DMS79 (cell line): ENCODE results near the gene PLD5.

Experiments
- DNase-seq: peaks from one replicate; lab custom pipeline; 2025; lab: John Stamatoyannopoulos, UW

Gene PLD5

GRCh38 chr1:242524571-242525359, at the start of gene PLD5:
Gene PLD5, minus strand, starts transcription at chr1:242524697.
- no peak for DNase-seq

GRCh38 chr1:242569867-242570266, 45.4 kb upstream of the PLD5 start:
- DNase-seq: no peak

GRCh38 chr1:242568666-242569065, 44.2 kb upstream of the PLD5 start:
- DNase-seq: no peak

- no peak for DNase-seq
Observed at GRCh38 chr1:242567596-242567995, 43.1 kb upstream of the PLD5 start.

- no peak for DNase-seq
Observed at GRCh38 chr1:242556759-242557158, 32.3 kb upstream of the PLD5 start.

GRCh38 chr1:242556276-242556675, 31.8 kb upstream of the PLD5 start:
- no peak for DNase-seq

- no peak for DNase-seq
Observed at GRCh38 chr1:242554577-242554976, 30.1 kb upstream of the PLD5 start.

GRCh38 chr1:242546849-242547729, 22.6 kb upstream of the PLD5 start:
- DNase-seq: no peak

GRCh38 chr1:242546441-242546840, 21.9 kb upstream of the PLD5 start:
- no peak for DNase-seq

- no peak for DNase-seq
Observed at GRCh38 chr1:242544071-242544470, 19.6 kb upstream of the PLD5 start.

- no peak for DNase-seq
Observed at GRCh38 chr1:242542271-242542670, 17.8 kb upstream of the PLD5 start.

- DNase-seq: no peak
Observed at GRCh38 chr1:242535986-242536385, 11.5 kb upstream of the PLD5 start.

GRCh38 chr1:242534753-242535152, 10.3 kb upstream of the PLD5 start:
- DNase-seq: no peak

- DNase-seq: no peak
Observed at GRCh38 chr1:242530761-242531160, 6.3 kb upstream of the PLD5 start.

GRCh38 chr1:242525769-242526168, 1.3 kb upstream of the PLD5 start:
- no peak for DNase-seq

GRCh38 chr1:242525360-242525722, 844 bp upstream of the PLD5 start:
- DNase-seq: no peak

GRCh38 chr1:242523719-242524570, 552 bp downstream of the PLD5 start:
- no peak for DNase-seq

- no peak for DNase-seq
Observed at GRCh38 chr1:242522996-242523718, 1.3 kb downstream of the PLD5 start.

GRCh38 chr1:242522304-242522945, 2.1 kb downstream of the PLD5 start:
- no peak for DNase-seq

- no peak for DNase-seq
Observed at GRCh38 chr1:242515555-242515954, 8.9 kb downstream of the PLD5 start.

GRCh38 chr1:242506724-242507123, 17.8 kb downstream of the PLD5 start:
- no peak for DNase-seq
